GM12872 (cell line): ENCODE results near the gene PTPRM.

Source experiments
- CTCF ChIP-seq: IDR thresholded peaks from 3 replicates; pipeline ENCODE4 v1.5.1; 2011; ENCODE audit warnings: low read depth, mild to moderate bottlenecking, low read length, moderate library complexity; ENCODE audit not compliant: insufficient read depth

PTPRM gene

GRCh38 chr18:7758764-7759163 is 191.6 kb downstream of the PTPRM start:
- no peak for TF ChIP-seq CTCF

- TF ChIP-seq CTCF, result no peak
Measured at GRCh38 chr18:7760967-7761948, 194.1 kb downstream of the PTPRM start.

GRCh38 chr18:7764405-7764804 is 197.3 kb downstream of the PTPRM start:
- no peak for TF ChIP-seq CTCF

- TF ChIP-seq CTCF, result no peak
Measured at GRCh38 chr18:7766346-7766745, 199.2 kb downstream of the PTPRM start.

GRCh38 chr18:7766817-7767216 is 199.7 kb downstream of the PTPRM start:
- TF ChIP-seq CTCF, result no peak

GRCh38 chr18:7770908-7771307 is 203.8 kb downstream of the PTPRM start:
- TF ChIP-seq CTCF, result no peak

- TF ChIP-seq CTCF, result no peak
Measured at GRCh38 chr18:7772510-7772888, 205.4 kb downstream of the PTPRM start.
